ENCODE data around the gene BARHL1. TPM values are rescaled to one million over a fixed set of nuclear protein-coding genes. Genes with fewer than 3 reads are reported as not detected.

Gene BARHL1
- total RNA-seq, 1 experiment from 2014 or later, result not detected

DNA sequence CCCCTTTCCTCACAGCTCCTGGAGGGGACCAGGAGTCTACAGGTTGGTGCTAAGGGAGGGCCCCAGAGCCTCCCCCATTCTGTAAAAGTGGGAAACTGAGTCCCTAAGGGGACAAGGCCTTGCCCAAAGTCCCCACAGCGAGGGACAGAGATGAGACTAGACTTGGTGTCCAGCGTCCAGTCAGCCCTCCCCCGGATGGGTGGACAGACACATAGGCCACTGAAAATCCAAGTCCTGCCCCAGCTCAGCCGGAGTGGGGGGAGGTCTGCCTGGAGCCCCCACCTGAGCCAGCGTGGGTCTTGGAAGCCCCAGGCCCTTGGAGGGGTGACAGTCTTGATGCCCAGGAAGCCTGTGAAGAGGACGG, 5.2 kb downstream of the BARHL1 start:
- no peak for DNase-seq (ENCODE audit: low read depth)

DNA sequence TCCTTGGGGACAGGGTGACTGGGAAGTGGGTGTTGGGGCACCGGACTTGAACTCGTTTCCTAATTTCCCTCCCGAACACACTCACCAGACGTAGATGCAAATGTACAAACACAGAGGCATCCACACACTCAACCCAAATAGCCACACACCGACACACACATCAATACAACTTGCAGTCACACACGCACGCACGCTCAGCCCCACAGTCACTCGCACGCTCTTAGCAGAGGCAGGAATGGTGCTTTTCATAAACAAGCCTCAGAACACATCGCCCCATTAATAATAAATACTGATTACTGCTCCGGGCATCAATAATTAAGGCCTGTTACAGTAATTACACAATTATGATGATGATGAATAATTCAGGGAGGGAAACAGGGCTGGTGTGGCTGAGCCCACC, 5.7 kb downstream of the BARHL1 start:
- no peak for DNase-seq (ENCODE audit: low read depth)

DNA sequence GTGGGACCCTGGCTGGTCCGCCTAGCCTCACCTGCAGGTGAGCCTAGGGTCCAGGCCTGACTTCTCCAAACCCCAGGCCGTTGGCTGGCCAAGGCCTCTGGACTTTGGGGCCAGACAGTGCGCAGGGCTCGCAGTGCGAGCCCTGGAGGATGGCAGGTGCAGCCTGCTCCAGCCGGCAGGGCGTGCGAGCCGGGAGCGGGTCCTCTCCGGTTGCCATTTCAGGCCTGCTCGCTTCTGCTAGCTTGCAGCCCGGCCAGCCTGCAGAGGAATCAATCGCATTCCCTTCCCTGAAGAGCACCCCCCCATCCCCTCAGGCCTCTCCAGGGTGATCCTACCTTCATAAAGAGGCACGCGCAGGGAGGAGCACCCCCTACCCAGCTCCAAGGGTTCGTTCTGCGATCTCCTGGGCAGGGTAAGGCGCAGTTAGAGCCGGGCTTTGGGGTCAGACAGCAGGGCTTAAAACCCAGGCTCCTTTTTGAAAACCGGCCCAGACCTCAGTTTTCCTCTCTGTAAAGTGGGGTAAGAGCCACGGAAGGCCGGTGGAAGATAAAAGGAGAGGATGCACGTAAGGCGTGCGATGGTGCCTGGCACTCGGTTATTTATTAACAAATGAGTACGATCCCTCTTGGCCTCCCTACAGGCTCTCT, 6.2 kb downstream of the BARHL1 start:
- DNase-seq (ENCODE audit: low read depth), result no peak

DNA sequence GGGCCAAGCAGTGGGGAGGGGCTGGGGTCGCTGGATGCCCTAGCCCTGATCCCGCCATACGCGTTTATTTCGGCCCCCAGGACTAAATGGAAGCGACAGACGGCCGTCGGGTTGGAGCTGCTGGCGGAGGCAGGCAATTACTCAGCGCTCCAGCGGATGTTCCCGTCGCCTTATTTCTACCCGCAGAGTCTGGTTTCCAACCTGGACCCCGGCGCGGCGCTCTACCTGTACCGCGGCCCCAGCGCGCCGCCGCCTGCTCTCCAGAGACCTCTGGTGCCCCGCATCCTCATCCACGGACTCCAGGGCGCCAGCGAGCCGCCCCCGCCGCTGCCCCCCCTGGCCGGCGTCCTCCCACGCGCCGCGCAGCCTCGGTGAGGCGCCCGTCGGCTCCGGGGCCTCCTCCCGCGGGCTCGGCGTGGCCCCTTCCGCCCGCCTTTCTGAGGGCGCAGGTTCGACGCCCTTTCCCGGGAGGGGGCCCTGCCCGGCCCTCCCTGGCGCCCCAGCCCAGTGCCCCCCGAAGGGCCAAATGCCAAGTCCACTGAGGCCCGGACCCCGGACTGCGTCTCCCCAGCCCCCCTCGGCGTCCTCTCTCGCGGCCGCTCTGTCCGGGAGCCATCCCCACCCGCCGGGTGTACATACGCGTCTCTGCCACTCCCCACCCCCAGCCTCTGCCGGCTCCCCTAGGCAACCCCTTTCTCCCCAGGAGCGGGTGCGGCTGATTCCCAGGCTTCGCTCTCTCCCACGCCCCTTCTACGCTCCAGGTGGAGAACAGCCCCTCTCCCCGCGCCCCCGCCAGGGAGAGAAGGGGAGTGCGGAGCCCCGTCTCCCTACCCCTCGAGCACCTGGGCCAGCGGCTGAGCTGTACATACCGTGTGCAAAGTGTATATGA, 7.0 kb downstream of the BARHL1 start:
- DNase-seq (ENCODE audit: low read depth), result no peak

DNA sequence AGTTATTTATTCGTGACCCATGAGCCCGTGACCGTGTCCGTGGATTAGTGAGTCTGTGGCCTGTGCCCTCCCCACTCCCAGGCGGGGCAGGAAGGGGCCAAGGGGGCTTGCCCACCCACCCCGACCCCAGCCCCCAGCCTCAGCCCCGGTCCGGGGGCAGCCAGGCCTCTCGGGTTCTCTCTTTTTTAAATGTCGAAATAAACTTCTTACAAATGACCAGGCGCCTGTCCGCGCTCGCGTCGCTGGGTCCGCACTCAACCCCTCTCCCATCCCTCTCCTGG, 7.6 kb downstream of the BARHL1 start:
- DNase-seq (ENCODE audit: low read depth), result no peak

DNA sequence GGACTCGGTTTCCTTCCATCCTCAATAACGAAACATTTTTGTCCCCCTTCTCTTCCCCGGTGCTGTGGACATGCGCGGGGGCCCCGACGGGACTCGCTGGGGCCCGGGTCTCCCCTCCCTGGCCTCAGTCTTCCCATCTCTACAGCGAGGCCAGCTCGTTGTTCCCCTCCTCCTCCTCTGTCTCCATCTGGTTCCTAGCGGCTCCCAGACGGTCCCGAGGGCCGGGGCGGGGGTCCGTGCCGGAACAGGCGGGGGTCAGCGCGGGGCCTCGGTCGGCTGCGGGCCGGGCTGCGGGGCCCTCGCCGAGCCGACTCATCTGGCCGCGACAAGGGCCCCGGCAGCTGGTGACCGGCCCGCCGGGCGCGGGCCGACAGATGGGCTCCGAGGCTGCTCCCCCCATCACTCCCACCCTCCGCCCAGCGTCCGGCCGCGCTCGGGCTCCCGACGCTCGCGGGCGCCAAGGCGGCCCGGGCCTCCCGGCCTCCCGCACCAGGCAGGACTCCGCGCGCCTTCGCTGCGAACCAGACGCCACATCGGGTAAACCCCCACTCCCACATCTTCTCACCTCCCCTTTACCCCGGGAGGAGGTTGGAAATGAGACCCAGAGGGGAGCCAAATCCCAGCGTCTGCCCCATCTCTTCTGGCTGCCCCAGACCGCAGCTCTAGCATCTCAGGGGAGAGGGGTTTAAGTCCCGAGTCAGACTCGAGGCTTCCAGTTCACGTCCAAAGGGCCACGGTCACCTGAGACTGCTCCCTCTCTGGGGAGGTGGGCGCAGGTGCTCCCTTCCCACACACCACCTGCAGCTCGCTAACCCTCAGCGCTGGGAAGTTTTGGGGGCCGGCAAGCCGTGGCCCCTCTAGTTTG, 8.1 kb downstream of the BARHL1 start:
- DNase-seq (ENCODE audit: low read depth), result no peak

DNA sequence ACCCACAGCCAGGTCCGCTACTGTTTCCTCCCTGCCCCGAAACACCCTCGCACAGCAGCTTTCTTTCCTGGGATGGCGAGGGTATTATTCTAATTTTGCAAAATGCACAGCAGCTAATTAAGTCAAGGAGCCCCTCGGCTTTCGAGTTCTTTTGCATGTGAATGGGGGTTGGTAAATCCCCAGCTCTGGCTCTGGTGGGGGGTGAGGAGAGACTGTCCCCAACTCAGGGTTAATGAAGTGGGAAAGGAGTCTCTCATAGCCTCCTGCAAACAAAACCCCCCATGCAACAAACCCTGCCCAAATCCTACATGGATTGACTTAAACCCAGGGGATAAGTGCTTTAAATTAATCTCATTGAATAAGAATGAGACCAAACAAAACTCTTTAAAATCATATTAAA, 8.8 kb downstream of the BARHL1 start:
- no peak for DNase-seq (ENCODE audit: low read depth)

DNA sequence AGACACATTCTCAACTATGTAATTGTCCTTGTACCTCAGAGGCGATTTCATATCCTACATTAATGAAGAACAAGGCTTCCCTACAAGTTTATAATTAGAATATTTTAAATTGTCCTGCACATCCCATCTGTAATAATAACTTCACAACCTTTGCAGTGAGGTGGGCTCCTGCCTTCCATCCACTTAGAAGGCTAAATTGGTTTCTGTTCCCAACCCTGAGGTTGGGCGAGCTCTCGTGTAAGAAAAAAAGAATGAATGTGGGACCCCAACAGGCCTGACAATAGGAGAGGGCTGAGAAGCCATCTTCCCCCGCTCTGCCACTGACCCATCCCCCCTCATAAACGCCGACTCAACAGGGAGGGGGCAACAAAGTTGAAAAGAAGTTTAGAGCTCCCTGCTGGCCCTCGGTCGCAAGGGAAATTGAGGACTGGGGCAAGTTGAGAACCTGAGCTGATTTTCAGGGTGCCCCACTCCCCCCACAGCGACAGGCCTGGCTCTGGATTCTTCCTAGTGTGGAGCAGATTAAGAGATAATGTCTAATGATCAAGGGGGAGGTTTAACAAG, 9.4 kb downstream of the BARHL1 start:
- no peak for DNase-seq (ENCODE audit: low read depth)

DNA sequence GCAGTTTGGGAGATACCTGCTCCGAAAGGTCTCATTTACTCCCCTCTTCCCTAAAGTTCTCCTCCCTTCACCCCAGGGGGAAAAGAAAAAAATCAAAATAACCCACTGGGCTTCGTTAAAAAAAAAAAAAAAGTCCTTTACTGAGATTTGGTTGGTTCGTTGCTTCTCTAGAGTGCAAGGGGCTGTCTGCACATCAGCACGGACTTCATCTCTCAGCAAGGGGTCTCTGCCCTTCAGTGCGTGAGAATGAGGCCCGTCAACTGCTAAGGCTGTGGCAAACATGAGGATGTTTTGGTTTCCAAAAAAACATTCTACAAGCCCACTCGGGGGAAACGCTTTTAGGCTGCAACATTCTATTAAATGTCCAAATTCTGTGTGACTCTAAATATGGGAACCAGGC, 10.0 kb downstream of the BARHL1 start:
- no peak for DNase-seq (ENCODE audit: low read depth)

DNA sequence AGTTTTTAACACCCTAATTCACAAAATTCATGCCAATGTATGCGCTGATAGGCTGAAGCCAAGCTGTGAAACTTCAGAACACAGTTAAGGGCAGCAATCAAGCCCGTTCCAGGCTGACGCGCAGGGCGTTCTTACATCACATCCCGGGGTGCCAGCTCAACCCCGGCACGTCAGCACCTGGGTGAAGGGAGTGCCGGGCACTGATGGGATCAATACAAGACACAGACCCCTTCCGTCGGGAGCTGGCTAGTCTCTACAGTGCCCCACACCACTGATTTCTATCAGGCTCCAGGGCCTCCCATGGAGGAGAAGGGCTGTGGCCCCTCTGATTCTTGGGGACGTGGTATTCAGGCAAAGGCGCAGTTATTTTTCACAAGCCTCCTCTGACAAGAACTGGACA, 12.0 kb downstream of the BARHL1 start:
- DNase-seq (ENCODE audit: low read depth), result no peak

DNA sequence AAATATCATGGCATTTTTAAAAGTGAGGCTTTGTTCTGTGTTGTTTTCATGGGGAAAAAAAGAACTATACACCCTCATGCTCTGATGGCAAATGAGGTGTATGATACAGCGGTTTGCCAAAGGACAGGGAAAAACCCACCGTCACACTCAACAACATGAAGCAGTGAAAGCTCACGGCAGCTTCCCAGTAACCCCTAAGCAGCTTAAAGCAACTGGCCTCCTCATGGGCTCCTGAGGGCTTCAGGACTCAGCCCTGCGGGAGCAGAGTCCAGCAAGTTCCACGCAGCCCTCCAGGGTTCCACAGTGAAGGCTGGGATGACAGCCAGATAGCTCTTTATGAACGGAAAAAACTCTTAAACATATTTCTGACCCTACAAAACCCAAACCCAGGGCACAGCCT, 12.9 kb downstream of the BARHL1 start:
- DNase-seq (ENCODE audit: low read depth), result no peak

DNA sequence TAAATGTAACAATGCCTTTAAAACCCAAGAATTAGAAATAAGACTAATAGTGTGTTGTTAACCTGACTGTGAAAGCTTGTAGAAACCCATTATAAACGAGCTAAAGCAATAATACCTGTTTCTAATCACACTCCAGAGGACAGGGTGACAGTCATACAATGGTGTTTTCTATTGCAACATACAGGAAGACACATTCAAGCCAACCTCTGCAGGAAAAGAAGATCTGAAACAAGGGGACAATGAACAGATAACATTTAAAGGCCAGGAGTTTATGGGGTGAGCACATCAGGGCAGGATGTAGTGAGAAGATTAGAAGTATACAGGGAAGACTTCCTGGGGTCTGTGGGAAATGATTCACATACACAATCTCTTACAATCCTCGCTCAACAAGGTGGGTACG, 13.8 kb downstream of the BARHL1 start:
- DNase-seq (ENCODE audit: low read depth), result no peak

DNA sequence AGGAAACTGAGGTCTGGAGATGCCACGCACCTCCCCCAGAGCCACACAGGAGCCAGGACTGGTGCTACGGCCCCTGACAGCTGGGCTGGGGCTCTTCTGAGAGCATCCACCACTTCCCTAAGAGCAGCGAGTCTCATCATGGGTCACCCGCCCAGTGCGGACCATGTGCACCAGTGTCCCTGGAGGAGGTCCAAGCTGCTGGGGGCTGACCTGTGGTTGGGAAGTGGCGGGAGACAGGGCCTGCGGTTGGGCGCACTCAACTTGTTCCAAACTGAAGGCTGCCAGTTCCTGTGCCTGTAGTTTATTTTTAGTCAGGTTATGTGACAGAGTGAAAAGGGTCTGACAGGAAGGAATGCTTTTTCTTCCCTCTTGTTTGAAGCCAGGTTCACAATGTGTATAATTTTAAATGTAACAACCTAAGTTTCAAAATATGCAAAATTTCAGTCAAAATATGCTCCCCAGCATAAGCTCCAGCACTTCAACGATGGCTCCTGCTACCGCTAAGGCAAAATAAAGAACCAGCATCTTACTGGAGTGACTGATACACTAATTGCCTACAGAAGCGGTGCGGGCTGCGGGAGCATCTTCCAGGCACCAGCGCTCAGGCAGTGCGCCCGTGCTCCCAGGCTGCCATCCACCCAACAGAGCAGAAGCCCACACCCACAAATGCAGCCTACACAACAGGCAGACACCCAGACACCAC, 14.8 kb downstream of the BARHL1 start:
- peak; percentile 90 for DNase-seq (ENCODE audit: low read depth)

DNA sequence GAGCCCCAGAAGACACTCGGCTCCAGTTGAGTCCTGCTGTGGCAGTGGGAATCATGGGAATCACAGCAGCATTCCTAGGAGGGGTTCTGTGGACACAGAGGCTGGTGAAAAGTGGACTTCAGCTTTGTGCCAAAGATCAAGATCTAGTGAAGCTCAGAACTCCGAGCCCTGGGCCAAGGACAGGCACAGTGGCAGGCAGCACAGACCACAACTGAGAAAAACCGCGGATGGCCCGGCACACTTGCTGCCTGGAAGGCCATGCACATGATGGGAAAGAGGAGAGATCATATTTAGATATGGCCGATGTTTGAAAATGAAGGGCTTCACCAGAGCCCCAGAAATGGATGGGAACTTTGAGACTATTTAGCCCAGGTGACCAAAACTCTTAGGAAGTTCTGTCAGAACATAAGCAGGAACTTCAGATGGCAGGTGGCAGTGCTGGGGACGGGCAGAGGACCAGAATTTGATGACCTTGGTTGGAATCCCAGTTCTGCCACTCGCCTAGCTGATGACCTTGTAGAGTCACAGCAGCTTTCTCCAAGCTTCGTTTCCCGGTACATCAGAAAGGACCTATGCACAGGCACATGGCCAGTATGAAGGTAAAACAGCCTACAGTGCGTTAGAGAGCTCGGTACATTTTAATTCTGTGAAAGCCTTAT, 18.0 kb downstream of the BARHL1 start:
- DNase-seq (ENCODE audit: low read depth), result no peak

DNA sequence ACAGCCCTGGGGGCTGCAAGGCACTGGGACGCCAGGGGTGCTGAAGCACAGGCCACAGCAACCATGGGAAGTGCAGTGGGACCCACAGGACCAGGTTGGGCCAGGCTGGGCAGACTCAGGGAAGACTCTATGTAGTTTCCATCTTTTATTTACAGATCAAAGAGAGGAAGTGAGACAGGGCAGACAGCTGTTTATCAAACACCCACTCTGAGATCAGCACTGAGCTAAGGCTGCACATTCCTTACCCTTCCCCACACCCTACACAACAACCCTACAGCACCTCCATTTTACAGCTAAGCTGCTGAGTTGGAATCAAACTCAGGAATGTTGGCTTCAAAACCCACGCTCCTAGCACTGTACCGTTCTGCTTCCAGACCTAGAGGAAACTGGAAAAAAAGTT, 19.8 kb downstream of the BARHL1 start:
- DNase-seq (ENCODE audit: low read depth), result no peak

DNA sequence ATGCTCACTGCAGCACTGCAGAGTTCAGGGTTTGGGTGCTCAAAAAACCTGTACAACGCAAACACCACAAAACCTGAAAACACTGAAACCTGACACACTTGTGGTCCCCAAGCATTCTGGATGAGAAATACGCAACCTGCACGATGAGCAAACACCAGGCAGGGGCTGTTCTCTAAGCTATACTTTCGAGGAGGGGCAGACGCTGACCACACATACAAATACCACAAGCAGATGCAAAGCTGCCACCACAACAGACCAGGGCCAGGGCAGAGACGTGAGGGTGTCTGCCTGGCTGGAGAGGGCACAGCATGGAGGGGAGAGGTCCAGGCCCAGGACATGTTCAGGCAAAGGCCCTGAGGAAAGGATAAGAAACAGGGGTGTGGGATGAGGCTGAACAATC, 23.0 kb downstream of the BARHL1 start:
- DNase-seq (ENCODE audit: low read depth), result no peak

DNA sequence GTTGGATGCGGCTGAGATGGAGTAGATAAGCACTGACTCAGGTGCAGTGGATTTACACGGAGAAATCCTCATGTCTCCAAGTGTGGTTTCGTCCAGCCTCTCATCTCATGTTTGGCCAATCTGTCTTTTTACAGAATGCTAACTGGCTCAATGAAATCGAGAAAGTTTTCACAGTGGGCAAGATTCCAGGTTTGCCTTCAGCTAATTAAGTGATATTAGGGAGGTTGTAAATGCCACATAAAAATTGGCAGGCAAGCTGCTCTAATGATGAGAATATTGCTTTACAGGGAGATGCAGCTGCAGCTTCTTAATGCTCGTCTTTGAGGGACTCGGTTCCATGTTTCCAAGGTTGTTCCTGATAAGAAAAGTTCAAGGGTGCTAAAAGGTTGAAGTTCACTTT, 23.7 kb downstream of the BARHL1 start:
- no peak for DNase-seq (ENCODE audit: low read depth)

DNA sequence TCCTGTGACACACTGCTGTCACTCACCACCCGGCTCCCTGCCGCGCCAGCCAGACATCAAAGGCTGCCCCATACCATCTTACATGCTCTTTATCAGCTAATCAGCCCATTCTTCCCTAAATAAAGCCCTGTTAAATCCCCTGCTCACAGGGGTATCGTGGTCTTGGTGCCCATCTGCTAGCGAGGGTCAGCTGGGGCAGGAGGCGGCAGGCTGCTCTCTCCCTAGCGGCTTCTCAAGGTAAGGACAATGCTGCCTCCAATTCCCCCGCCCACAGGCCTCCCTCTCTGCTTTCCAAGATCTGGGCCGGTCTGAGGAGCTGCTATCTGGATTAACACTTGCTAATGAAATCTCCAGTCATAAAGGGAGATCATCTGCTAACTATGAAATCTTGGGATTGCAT, 26.8 kb downstream of the BARHL1 start:
- DNase-seq (ENCODE audit: low read depth), result no peak

DNA sequence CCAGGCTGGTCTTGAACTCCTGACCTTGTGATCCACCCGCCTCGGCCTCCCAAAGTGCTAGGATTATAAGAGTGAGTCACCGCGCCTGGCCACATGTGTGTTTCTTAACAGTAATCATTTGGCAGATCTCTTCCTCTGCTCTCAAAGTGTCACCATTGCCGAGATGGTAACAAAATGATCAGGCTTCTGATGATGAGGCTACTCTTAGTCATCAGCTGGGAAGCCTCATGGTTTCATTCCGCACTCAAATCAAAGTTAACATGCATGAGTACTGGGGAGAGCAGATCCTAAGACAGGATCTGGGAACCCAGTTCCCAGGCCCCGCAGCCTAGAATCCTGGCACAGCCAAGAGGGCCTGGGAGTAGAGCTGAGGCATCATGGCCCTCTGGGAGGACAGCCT, 27.4 kb downstream of the BARHL1 start:
- DNase-seq (ENCODE audit: low read depth), result peak; percentile 96

DNA sequence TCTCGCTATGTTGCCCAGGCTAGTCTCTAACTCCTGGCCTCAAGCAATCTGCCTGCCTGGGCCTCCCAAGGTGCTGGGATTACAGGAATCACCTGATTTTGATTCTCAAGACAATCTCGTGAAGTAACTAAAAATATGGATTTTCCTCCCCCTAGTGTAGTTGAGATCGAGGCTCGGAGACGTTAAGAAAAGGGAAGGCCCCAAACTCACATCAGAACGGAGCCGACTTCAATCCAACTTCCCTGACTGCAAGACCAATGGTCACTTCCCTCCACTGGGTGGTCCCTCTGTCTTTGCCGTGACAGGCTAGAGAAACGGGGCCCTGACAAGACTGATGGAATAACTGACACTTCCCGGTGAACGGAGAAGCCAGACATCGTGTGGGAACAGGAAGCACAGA, 28.3 kb downstream of the BARHL1 start:
- no peak for DNase-seq (ENCODE audit: low read depth)

DNA sequence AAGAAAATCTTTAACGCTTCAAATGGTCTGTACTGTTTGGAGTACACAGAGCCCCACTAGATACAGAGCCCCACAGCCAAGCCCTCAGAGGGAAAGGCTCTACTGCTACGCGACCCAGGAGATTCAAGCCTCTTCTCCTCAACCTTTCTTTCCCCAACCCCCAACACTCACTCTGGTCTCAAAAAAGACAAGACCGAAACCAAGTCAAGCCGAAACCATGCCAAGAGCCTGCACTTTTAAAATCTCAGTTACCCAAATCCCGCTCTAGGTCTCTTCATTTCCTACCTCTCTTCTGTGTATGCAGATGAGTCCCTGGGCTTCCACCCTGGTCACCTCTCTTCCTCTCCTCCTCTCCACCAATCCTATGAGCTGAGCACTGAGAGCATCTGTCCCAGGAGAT, 31.9 kb downstream of the BARHL1 start:
- no peak for DNase-seq (ENCODE audit: low read depth)
